Upper lobe of left lung (tissue), 4 donors: ENCODE results near the gene ADH4.

ENCODE experiments used
- EP300 ChIP-seq, 4 donors: sonication (generic); formaldehyde crosslinking; IDR thresholded peaks; one replicate each; pipeline ENCODE4 v1.5.1; 2017; ENCODE audit warnings: antibody characterized with exemption in 4 of 4, control low read depth in 2 of 4
- POLR2A ChIP-seq, 4 donors: fragments of 450-650 bp; IDR thresholded peaks; one replicate each; pipeline ENCODE4 v1.5.1; 2016 to 2017; ENCODE audit warnings: antibody characterized with exemption in 4 of 4, mild to moderate bottlenecking in 2 of 4

GRCh38 chr4:99185581-99185980 lies 41.5 kb upstream of the ADH4 start:
- no peak for TF ChIP-seq POLR2A (IDR thresholded peaks at IDR 0.05)
- TF ChIP-seq EP300 (IDR thresholded peaks at IDR 0.05), result no peak
